GM23338 (cell line): ENCODE measurements around the gene WDR35.

Experiments
- CREB1 ChIP-seq: fragments of 250-450 bp; sonication (Bioruptor Pico); IDR thresholded peaks from 2 replicates; pipeline ENCODE4 v1.5.0; 2020; ENCODE audit warnings: low read depth, mild to moderate bottlenecking, moderate library complexity
- ETS1 ChIP-seq: IDR thresholded peaks from 2 replicates; pipeline ENCODE4 v1.6.1; 2016; ENCODE audit warnings: antibody characterized with exemption
- EZH2 ChIP-seq: fragments of 200-600 bp; sonication (generic); IDR thresholded peaks from one replicate; pipeline ENCODE4 v1.8.0; 2017; ENCODE audit warnings: antibody characterized with exemption, mild to moderate bottlenecking, low read depth; ENCODE audit not compliant: unreplicated experiment
- EZH2phosphoT487 ChIP-seq: fragments of 200-600 bp; sonication (generic); IDR thresholded peaks from one replicate; pipeline ENCODE4 v1.8.1; 2018; ENCODE audit warnings: antibody characterized with exemption; ENCODE audit not compliant: unreplicated experiment
- JUNB ChIP-seq: IDR thresholded peaks from one replicate; pipeline ENCODE4 v1.6.1; 2016; ENCODE audit warnings: antibody characterized with exemption; ENCODE audit not compliant: unreplicated experiment
- POLR2AphosphoS5 ChIP-seq: IDR thresholded peaks from 2 replicates; pipeline ENCODE4 v1.6.1; 2016; ENCODE audit warnings: antibody characterized with exemption, low read depth
- REST ChIP-seq: IDR thresholded peaks from one replicate; pipeline ENCODE4 v1.6.1; 2018; ENCODE audit warnings: antibody characterized with exemption; ENCODE audit not compliant: unreplicated experiment
- ZNF114 ChIP-seq: fragments of 250-450 bp; sonication (Bioruptor Pico); IDR thresholded peaks from 2 replicates; pipeline ENCODE4 v1.5.0; 2020; ENCODE audit warnings: mild to moderate bottlenecking, moderate library complexity
- TF ChIP-seq, protein P1 (sequence below), 2 experiments: fragments of 200-600 bp in 1 of 2; sonication (generic) in 1 of 2; conservative IDR thresholded peaks; 2 replicates each; pipeline versions ENCODE4 v1.5.1 to v1.6.1; 2016 to 2017; ENCODE audit warnings: antibody characterized with exemption in 2 of 2, low read depth in 2 of 2, mild to moderate bottlenecking in 2 of 2, moderate library complexity in 1 of 2

GRCh38 chr2:19963386-19963785, 26.5 kb downstream of the WDR35 start:
- TF ChIP-seq, protein P1, sequence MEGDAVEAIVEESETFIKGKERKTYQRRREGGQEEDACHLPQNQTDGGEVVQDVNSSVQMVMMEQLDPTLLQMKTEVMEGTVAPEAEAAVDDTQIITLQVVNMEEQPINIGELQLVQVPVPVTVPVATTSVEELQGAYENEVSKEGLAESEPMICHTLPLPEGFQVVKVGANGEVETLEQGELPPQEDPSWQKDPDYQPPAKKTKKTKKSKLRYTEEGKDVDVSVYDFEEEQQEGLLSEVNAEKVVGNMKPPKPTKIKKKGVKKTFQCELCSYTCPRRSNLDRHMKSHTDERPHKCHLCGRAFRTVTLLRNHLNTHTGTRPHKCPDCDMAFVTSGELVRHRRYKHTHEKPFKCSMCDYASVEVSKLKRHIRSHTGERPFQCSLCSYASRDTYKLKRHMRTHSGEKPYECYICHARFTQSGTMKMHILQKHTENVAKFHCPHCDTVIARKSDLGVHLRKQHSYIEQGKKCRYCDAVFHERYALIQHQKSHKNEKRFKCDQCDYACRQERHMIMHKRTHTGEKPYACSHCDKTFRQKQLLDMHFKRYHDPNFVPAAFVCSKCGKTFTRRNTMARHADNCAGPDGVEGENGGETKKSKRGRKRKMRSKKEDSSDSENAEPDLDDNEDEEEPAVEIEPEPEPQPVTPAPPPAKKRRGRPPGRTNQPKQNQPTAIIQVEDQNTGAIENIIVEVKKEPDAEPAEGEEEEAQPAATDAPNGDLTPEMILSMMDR (conservative IDR thresholded peaks at IDR 0.05; ENCODE audit: low read depth in 2 of 2): no peak
- TF ChIP-seq POLR2AphosphoS5 (no peak), EZH2 (no peak), REST (no peak), CREB1 (CRISPR knock-in tag) (no peak), EZH2phosphoT487 (no peak), JUNB (no peak), ZNF114 (CRISPR knock-in tag) (no peak), ETS1 (no peak)
